Choroid plexus epithelial cell (primary cell): ENCODE measurements around the gene BZW2.
A peak's percentile ranks its signal among the peaks of the same experiment; 100 is the strongest.

Experiments used
- DNase-seq: peaks from one replicate; pipeline ENCODE4 v3.0.0-alpha.2; 2010; ENCODE audit warnings: low read depth
- H3K4me3 ChIP-seq: 2 replicates; pipeline ENCODE4 v1.5.1; 2011; ENCODE audit warnings: low read depth, mild to moderate bottlenecking, control low read depth, low read length, moderate library complexity
- TF ChIP-seq, protein P1 (sequence below): conservative IDR thresholded peaks from 2 replicates; pipeline ENCODE4 v1.5.1; 2011; ENCODE audit warnings: low read depth, mild to moderate bottlenecking, control low read depth, inconsistent platforms, low read length, moderate library complexity

BZW2 gene

DNA sequence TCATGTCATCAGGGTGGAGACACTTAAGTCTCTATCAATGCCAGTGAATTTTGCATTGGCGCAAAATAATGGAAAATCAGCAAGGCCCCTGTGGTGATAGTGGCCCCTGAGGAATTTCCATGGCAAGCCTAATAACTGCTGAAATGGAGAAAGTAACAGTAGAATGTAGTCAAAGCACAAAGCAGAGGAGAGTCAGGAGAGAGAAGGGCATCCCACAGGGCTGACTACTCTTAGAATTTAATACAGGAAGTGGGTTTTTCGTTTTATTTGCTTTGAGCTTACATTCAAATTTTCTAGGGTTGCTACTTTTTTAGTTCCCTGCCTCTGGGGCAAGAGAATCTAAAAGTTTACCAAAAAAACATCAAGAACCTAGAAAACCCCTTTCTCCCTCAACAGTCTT is 39.0 kb downstream of the BZW2 start:
- H3K4me3 ChIP-seq, result no peak overlapping the region
- TF ChIP-seq, protein P1, sequence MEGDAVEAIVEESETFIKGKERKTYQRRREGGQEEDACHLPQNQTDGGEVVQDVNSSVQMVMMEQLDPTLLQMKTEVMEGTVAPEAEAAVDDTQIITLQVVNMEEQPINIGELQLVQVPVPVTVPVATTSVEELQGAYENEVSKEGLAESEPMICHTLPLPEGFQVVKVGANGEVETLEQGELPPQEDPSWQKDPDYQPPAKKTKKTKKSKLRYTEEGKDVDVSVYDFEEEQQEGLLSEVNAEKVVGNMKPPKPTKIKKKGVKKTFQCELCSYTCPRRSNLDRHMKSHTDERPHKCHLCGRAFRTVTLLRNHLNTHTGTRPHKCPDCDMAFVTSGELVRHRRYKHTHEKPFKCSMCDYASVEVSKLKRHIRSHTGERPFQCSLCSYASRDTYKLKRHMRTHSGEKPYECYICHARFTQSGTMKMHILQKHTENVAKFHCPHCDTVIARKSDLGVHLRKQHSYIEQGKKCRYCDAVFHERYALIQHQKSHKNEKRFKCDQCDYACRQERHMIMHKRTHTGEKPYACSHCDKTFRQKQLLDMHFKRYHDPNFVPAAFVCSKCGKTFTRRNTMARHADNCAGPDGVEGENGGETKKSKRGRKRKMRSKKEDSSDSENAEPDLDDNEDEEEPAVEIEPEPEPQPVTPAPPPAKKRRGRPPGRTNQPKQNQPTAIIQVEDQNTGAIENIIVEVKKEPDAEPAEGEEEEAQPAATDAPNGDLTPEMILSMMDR, result no peak
- peak; percentile 26 for DNase-seq

DNA sequence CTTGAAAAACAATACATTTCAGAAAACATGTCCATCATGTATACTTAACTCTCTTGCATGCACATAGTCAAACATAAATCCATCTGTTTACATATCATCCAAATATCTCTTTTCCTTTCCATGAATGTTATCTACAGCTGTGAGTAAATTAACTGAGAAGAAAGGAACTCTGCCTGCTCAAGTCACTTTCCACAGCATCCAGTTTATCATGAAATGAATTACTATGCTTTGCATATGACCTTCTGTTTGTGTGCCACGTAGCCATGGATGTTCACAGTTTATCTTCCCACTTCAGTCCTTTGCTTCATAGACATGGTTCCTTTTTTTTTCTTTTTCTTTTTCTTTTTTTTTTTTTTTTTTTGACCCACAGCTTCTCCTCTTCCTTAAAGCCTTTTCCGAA is 39.6 kb downstream of the BZW2 start:
- H3K4me3 ChIP-seq, result no peak overlapping the region
- no peak for DNase-seq
- TF ChIP-seq, protein P1, result no peak

DNA sequence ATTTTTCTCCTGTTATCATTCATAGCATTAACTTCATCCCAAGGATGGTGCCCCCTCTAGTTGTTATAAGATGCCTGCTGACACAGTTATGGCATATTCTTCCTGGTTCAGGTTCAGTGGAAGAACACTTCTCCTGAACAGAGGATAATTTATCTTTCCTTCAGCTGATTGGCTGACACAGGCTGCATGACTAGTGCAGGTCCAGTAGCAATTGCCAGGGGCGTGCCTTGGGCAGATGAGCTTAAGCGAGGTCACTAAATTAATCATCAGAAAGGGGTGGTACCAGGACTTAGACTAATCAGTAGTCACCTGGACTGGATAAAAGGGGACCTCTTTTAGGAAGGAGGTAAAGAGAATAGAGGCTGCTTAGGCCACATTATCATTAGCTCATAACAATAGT is 42.3 kb downstream of the BZW2 start:
- H3K4me3 ChIP-seq, result no peak overlapping the region
- TF ChIP-seq, protein P1, result no peak
- no peak for DNase-seq

DNA sequence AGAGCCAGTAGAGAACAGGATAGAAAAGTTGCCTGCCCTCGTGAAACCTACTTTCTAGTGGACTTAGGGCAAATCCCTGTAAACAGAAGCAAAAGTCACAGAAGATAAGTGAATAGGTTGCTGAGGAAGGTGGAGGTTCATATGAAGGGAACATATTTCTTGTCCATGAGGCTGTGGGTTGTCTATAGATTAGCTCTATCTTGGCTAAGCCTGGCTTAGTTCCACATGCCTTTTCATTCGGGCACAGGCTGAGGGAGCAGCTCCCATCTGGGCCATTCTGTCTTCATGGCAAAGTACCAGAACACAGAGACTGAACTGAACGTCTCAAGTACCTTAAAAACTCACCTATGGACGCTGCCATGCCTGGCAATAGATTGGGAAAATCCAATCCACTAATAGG is 45.3 kb downstream of the BZW2 start:
- TF ChIP-seq, protein P1, result no peak
- no peak for DNase-seq
- no peak overlapping the region for H3K4me3 ChIP-seq

DNA sequence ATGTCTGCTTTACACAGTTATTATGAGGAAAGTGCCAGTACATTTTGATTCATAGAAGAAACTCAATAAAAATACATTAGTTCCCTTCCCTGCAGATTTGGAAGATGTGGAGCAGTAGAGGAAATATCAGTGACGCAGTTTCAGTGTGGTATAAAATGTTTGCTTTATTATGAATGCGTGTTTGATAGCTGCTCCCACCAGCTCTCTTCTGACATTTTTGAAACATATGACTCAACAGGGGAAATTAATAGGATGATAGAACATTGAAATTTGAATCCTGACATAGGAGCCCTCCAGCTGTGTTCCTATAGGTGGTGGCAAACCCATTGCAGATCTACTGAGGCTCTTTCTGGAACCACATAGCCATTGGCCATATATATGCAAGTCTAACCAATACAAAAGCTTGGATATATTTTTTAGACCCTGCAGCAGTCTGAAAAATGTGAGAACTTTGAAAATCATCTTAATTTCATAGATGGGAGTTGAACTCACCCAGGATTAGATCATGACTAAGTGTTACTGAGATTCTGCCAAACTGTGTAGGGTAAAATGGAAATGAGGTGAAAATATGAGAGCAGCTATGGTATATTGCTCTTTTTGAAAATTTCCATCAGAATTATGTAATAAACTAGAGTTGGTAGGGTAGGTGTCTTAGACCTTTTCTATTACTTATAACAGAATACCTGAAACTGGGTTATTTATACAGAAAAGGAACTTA is 47.8 kb downstream of the BZW2 start:
- TF ChIP-seq, protein P1, result no peak
- DNase-seq, result no peak

DNA sequence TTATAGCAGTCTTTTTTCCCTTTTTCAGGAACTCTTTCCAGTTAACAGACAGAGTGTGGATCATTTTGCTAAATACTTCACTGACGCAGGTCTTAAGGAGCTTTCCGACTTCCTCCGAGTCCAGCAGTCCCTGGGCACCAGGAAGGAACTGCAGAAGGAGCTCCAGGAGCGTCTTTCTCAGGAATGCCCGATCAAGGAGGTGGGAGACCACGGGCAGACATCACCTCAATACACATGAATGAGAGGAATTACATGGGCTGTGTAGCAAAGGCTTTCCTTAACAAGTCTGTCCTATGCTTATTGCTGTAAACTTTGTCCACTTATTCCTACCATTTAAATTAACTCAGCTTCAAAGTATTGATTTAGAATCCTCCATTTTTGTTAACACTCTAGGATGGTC is 48.8 kb downstream of the BZW2 start:
- TF ChIP-seq, protein P1, result no peak
- no peak overlapping the region for H3K4me3 ChIP-seq
- DNase-seq, result no peak

More for the DNA sequence above, 47.8 kb downstream of the BZW2 start:
- H3K4me3 ChIP-seq, result no peak overlapping the region

DNA sequence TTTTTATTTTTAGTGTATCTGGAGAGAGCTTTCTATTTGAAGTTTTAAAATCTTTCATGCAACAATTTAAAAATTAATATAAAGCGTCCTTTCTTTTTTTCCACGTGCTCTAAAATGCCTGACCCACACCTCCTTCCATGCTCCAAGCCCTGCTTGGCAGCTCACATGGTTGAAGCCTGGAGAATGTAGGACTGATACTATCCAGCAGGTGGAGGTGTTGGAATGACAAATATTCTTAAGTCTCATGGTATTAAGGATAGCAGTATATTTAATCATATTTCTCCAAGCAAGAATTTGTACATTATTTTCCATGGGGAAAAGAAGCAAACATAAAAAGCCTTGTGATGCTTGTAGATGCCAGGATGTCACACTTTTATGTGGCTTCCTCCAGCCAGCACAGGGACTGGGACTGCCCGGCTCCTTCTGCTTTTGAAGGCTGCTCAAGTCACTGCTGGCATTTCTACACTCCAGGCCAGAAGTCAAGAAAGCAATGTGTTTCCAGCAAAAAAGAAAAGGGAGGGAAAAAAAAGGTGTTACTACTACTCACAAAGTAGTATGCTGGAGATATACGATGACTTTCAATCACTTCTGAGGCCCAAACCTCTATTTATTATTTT is 49.7 kb downstream of the BZW2 start:
- peak; percentile 88 for DNase-seq
- H3K4me3 ChIP-seq, result no peak overlapping the region
- TF ChIP-seq, protein P1, result peak; percentile 67
